ENCODE measurements around the gene MMP15.

The MMP15 gene

DNA sequence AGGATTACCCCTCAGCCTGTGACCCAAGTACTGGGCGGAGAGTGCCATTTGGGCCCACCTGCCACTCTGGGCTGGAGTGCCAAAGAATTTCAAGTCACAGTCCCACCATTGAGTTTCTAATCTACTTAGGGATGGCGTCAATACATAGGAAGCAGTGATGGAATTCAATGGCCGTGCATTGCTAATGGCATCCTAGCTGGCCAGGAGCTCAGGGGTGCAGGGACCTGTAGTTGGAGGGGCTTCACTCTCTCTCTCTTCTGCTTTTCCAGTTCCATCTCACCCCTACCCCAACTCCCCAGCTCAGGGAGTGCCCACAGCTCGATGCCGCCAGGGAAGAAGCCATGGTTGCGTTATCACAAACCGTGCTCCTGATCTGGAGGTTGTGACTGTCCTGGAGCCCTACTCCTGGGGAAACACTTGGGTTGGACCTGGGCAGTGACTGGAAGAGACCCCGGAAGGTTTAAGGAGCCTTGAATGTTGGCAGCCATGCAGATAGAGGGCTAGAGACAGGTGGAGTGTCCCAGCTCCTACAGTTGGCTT is 2.4 kb downstream of the MMP15 start:
- Histone ChIP-seq H3K23ac (ENCODE audit: low read length) (no peak overlapping the region), H3K18ac (ENCODE audit: low read length) (no peak overlapping the region), H3K79me1 (ENCODE audit: low read length) (peaks cover 32% of the 10 kb centered on the region), H3K4me1 (ENCODE audit: control insufficient read depth, low read depth, low read length) (peaks cover 31% of the 10 kb centered on the region), H3K27me3 (ENCODE audit: insufficient read depth, low read length, poor library complexity) (no peaks in the 10 kb centered on the region), H3K27ac (ENCODE audit: low read depth, low read length) (peak overlapping the region; percentile 20), H2AK5ac (ENCODE audit: low read length) (peak overlapping the region; percentile 64), H4K8ac (ENCODE audit: low read depth, low read length) (no peak overlapping the region), H4K5ac (ENCODE audit: low read length) (no peak overlapping the region), H3K4me2 (ENCODE audit: low read length) (peak overlapping the region; percentile 53), H3K79me2 (ENCODE audit: control insufficient read depth, insufficient read depth, low read length) (peaks cover 35% of the 10 kb centered on the region), H3K4ac (ENCODE audit: low read depth, low read length) (no peak overlapping the region), H3K4me3 (ENCODE audit: low read length) (no peak overlapping the region), H3K36me3 (ENCODE audit: control insufficient read depth, insufficient read depth, low read length) (no peaks in the 10 kb centered on the region), H3K9ac (ENCODE audit: low read length) (peak overlapping the region; percentile 47), H3K56ac (ENCODE audit: low read length) (peak overlapping the region; percentile 67), H2BK5ac (ENCODE audit: low read length) (peak overlapping the region; percentile 28), H2BK120ac (ENCODE audit: low read depth, low read length) (no peak overlapping the region), H2BK15ac (replicated peaks; ENCODE audit: low read depth) (no peak overlapping the region)
- DNase-seq = no peak
- WGBS (ENCODE audit: extremely low coverage, insufficient coverage, low lambda C conversion rate) = no CpG with 5 or more reads among the region's 8 CpGs

GRCh38 chr16:58028541-58029070 is 3.1 kb downstream of the MMP15 start:
- H3K79me2 ChIP-seq (ENCODE audit: control insufficient read depth, insufficient read depth, low read length) = peaks cover 35% of the 10 kb centered on the region
- H4K8ac ChIP-seq (ENCODE audit: low read depth, low read length) = no peak overlapping the region
- no peak overlapping the region for H3K4me3 ChIP-seq (ENCODE audit: low read length)
- no peaks in the 10 kb centered on the region for H3K36me3 ChIP-seq (ENCODE audit: control insufficient read depth, insufficient read depth, low read length)
- peak overlapping the region; percentile 67 for H3K56ac ChIP-seq (ENCODE audit: low read length)
- H3K4me1 ChIP-seq (ENCODE audit: control insufficient read depth, low read depth, low read length) = peaks cover 31% of the 10 kb centered on the region
- H3K9ac ChIP-seq (ENCODE audit: low read length) = peak overlapping the region; percentile 24
- no CpG with 5 or more reads among the region's 6 CpGs for WGBS (ENCODE audit: extremely low coverage, insufficient coverage, low lambda C conversion rate)
- peaks cover 36% of the 10 kb centered on the region for H3K79me1 ChIP-seq (ENCODE audit: low read length)
- H3K27ac ChIP-seq (ENCODE audit: low read depth, low read length) = no peak overlapping the region
- H2BK120ac ChIP-seq (ENCODE audit: low read depth, low read length) = no peak overlapping the region
- no peak overlapping the region for H4K5ac ChIP-seq (ENCODE audit: low read length)
- peak overlapping the region; percentile 64 for H2AK5ac ChIP-seq (ENCODE audit: low read length)
- no peak overlapping the region for H3K4ac ChIP-seq (ENCODE audit: low read depth, low read length)
- H3K27me3 ChIP-seq (ENCODE audit: insufficient read depth, low read length, poor library complexity) = no peaks in the 10 kb centered on the region
- no peak overlapping the region for H2BK15ac ChIP-seq (replicated peaks; ENCODE audit: low read depth)
- H2BK5ac ChIP-seq (ENCODE audit: low read length) = peak overlapping the region; percentile 45
- peak; percentile 46 for DNase-seq
- H3K4me2 ChIP-seq (ENCODE audit: low read length) = peak overlapping the region; percentile 6
- no peak overlapping the region for H3K23ac ChIP-seq (ENCODE audit: low read length)
- no peak overlapping the region for H3K18ac ChIP-seq (ENCODE audit: low read length)

DNA sequence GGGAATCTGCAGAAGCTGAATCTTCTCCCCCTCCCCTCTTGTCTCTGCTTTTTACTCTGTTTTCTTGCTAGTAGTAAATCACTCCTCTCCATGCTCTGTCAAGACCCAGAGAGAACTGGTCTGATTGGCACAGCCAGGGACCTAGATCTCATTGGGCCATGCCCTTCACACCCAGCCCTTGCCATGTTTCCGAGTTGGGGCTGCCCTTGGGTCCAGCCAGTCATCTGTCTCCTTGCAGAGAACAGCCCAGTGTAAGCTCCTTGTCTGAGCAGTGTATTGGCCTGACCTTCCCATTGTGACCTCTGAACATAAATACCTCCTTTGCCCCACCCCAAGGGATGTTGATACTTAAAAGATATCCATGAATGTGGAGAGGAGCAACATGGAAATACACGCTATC is 3.9 kb downstream of the MMP15 start:
- Histone ChIP-seq H2BK15ac (replicated peaks; ENCODE audit: low read depth) (no peak overlapping the region), H3K79me1 (ENCODE audit: low read length) (peaks cover 40% of the 10 kb centered on the region), H3K4me2 (ENCODE audit: low read length) (no peak overlapping the region), H2BK5ac (ENCODE audit: low read length) (no peak overlapping the region), H4K8ac (ENCODE audit: low read depth, low read length) (no peak overlapping the region), H4K5ac (ENCODE audit: low read length) (no peak overlapping the region), H3K56ac (ENCODE audit: low read length) (peak overlapping the region; percentile 25), H3K4me1 (ENCODE audit: control insufficient read depth, low read depth, low read length) (peaks cover 27% of the 10 kb centered on the region), H3K36me3 (ENCODE audit: control insufficient read depth, insufficient read depth, low read length) (no peaks in the 10 kb centered on the region), H3K9ac (ENCODE audit: low read length) (no peak overlapping the region), H3K79me2 (ENCODE audit: control insufficient read depth, insufficient read depth, low read length) (peaks cover 35% of the 10 kb centered on the region), H3K4me3 (ENCODE audit: low read length) (no peak overlapping the region), H2AK5ac (ENCODE audit: low read length) (no peak overlapping the region), H3K18ac (ENCODE audit: low read length) (no peak overlapping the region), H3K23ac (ENCODE audit: low read length) (peak overlapping the region; percentile 87), H3K27me3 (ENCODE audit: insufficient read depth, low read length, poor library complexity) (no peaks in the 10 kb centered on the region), H3K27ac (ENCODE audit: low read depth, low read length) (no peak overlapping the region), H3K4ac (ENCODE audit: low read depth, low read length) (no peak overlapping the region), H2BK120ac (ENCODE audit: low read depth, low read length) (no peak overlapping the region)
- no CpG with 5 or more reads among the region's 2 CpGs for WGBS (ENCODE audit: extremely low coverage, insufficient coverage, low lambda C conversion rate)
- no peak for DNase-seq

DNA sequence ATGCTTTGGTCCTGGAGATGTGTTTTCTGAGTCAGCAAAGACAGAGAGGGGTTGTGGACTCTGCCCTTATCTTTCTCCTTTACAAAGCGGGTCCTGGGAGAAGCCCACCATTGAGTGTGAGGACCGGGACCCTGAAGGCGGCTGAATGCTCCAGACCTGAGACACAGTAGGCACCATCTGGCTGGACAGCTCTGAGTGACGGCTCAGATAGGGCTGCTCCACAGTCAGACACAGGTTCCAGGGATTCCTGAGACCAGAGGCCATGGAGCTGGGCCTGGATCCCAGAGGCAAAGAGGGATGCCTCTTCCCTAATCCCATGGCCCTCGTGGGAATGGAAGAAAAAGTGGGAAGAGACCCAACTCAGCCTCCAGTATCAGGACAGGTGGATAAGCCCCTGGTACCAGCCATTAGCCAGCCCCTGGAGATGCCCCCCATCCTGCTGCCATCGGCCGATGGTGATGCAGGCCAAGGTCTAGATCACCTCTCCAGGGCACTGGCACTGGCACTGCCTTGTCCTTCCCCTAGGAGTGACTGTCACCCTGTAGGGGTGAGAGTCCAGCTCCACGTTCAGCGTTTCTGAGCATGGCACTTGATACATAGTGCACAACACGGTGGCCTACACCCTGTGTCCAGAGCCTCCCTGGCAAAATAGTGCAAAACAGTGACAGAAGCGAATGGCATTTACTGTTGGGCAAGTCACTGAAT is 4.7 kb downstream of the MMP15 start:
- H3K79me2 ChIP-seq (ENCODE audit: control insufficient read depth, insufficient read depth, low read length) = peaks cover 35% of the 10 kb centered on the region
- peaks cover 44% of the 10 kb centered on the region for H3K79me1 ChIP-seq (ENCODE audit: low read length)
- H3K9ac ChIP-seq (ENCODE audit: low read length) = no peak overlapping the region
- H3K18ac ChIP-seq (ENCODE audit: low read length) = no peak overlapping the region
- H3K4me1 ChIP-seq (ENCODE audit: control insufficient read depth, low read depth, low read length) = peaks cover 26% of the 10 kb centered on the region
- no CpG with 5 or more reads among the region's 11 CpGs for WGBS (ENCODE audit: extremely low coverage, insufficient coverage, low lambda C conversion rate)
- no peak overlapping the region for H3K4me2 ChIP-seq (ENCODE audit: low read length)
- H2BK15ac ChIP-seq (replicated peaks; ENCODE audit: low read depth) = no peak overlapping the region
- no peak overlapping the region for H2BK5ac ChIP-seq (ENCODE audit: low read length)
- H3K4me3 ChIP-seq (ENCODE audit: low read length) = no peak overlapping the region
- H3K27me3 ChIP-seq (ENCODE audit: insufficient read depth, low read length, poor library complexity) = no peaks in the 10 kb centered on the region
- no peak overlapping the region for H4K8ac ChIP-seq (ENCODE audit: low read depth, low read length)
- DNase-seq = no peak
- no peak overlapping the region for H2BK120ac ChIP-seq (ENCODE audit: low read depth, low read length)
- H4K5ac ChIP-seq (ENCODE audit: low read length) = no peak overlapping the region
- no peak overlapping the region for H3K4ac ChIP-seq (ENCODE audit: low read depth, low read length)
- H3K36me3 ChIP-seq (ENCODE audit: control insufficient read depth, insufficient read depth, low read length) = no peaks in the 10 kb centered on the region
- no peak overlapping the region for H3K27ac ChIP-seq (ENCODE audit: low read depth, low read length)
- no peak overlapping the region for H3K56ac ChIP-seq (ENCODE audit: low read length)
- H2AK5ac ChIP-seq (ENCODE audit: low read length) = no peak overlapping the region
- H3K23ac ChIP-seq (ENCODE audit: low read length) = no peak overlapping the region

- no peak overlapping the region for H3K23ac ChIP-seq (ENCODE audit: low read length)
- no peak overlapping the region for H3K56ac ChIP-seq (ENCODE audit: low read length)
- H3K4me3 ChIP-seq (ENCODE audit: low read length) = no peak overlapping the region
- H4K5ac ChIP-seq (ENCODE audit: low read length) = no peak overlapping the region
- no peak overlapping the region for H3K4ac ChIP-seq (ENCODE audit: low read depth, low read length)
- H3K4me2 ChIP-seq (ENCODE audit: low read length) = no peak overlapping the region
- H3K27me3 ChIP-seq (ENCODE audit: insufficient read depth, low read length, poor library complexity) = no peaks in the 10 kb centered on the region
- no peaks in the 10 kb centered on the region for H3K36me3 ChIP-seq (ENCODE audit: control insufficient read depth, insufficient read depth, low read length)
- H3K4me1 ChIP-seq (ENCODE audit: control insufficient read depth, low read depth, low read length) = peaks cover 26% of the 10 kb centered on the region
- peaks cover 50% of the 10 kb centered on the region for H3K79me1 ChIP-seq (ENCODE audit: low read length)
- no peak overlapping the region for H2BK120ac ChIP-seq (ENCODE audit: low read depth, low read length)
- no peak overlapping the region for H2BK15ac ChIP-seq (replicated peaks; ENCODE audit: low read depth)
- no peak overlapping the region for H3K18ac ChIP-seq (ENCODE audit: low read length)
- no peak overlapping the region for H4K8ac ChIP-seq (ENCODE audit: low read depth, low read length)
- no peak overlapping the region for H3K27ac ChIP-seq (ENCODE audit: low read depth, low read length)
- H3K9ac ChIP-seq (ENCODE audit: low read length) = no peak overlapping the region
- DNase-seq = peak; percentile 23
- H2BK5ac ChIP-seq (ENCODE audit: low read length) = no peak overlapping the region
- H3K79me2 ChIP-seq (ENCODE audit: control insufficient read depth, insufficient read depth, low read length) = peaks cover 34% of the 10 kb centered on the region
- no CpG with 5 or more reads among the region's 14 CpGs for whole genome bisulfite sequencing (ENCODE audit: extremely low coverage, insufficient coverage, low lambda C conversion rate)
- H2AK5ac ChIP-seq (ENCODE audit: low read length) = no peak overlapping the region
Measured at GRCh38 chr16:58031016-58031800, 5.7 kb downstream of the MMP15 start.

Measured in mesendoderm (in vitro differentiated cells).